AG10803 (cell line): Measurements from ENCODE around the gene KRT80.

Experiments used
- DNase-seq: peaks from one replicate; pipeline ENCODE4 v3.0.0; 2010; ENCODE audit warnings: low read depth
- H3K4me3 ChIP-seq: 2 replicates; pipeline ENCODE4 v1.5.1; 2011; ENCODE audit warnings: mild to moderate bottlenecking, low read length, control low read depth
- TF ChIP-seq, protein P1 (sequence below): conservative IDR thresholded peaks from 2 replicates; pipeline ENCODE4 v1.5.1; 2011; ENCODE audit warnings: mild to moderate bottlenecking, low read length, control low read depth, inconsistent platforms

KRT80 gene

DNA sequence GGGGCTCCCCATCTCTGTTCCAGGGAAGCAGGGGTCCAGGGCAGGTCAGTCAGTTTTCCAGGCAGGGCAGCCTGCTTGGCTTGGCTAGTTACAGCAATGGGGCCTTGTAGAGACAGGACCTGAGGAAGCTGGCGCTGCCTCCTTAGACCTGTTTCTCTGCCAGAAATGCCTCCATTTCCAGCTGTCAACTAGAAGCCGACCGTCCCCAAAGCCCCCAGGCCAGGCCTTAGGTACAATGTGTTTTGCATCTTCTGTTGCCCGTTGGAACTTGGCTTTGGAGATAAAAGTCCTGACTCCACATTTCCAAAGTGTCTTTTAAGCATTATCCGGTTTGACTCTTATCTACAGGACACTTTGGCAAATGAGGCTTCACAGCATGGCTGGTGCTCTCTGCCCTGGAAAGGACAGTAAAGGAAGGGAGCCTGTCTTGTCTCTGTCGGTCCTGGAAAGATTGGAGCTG is 42.6 kb downstream of the KRT80 start:
- no peak overlapping the region for H3K4me3 ChIP-seq
- no peak for DNase-seq
- TF ChIP-seq, protein P1, sequence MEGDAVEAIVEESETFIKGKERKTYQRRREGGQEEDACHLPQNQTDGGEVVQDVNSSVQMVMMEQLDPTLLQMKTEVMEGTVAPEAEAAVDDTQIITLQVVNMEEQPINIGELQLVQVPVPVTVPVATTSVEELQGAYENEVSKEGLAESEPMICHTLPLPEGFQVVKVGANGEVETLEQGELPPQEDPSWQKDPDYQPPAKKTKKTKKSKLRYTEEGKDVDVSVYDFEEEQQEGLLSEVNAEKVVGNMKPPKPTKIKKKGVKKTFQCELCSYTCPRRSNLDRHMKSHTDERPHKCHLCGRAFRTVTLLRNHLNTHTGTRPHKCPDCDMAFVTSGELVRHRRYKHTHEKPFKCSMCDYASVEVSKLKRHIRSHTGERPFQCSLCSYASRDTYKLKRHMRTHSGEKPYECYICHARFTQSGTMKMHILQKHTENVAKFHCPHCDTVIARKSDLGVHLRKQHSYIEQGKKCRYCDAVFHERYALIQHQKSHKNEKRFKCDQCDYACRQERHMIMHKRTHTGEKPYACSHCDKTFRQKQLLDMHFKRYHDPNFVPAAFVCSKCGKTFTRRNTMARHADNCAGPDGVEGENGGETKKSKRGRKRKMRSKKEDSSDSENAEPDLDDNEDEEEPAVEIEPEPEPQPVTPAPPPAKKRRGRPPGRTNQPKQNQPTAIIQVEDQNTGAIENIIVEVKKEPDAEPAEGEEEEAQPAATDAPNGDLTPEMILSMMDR = no peak

DNA sequence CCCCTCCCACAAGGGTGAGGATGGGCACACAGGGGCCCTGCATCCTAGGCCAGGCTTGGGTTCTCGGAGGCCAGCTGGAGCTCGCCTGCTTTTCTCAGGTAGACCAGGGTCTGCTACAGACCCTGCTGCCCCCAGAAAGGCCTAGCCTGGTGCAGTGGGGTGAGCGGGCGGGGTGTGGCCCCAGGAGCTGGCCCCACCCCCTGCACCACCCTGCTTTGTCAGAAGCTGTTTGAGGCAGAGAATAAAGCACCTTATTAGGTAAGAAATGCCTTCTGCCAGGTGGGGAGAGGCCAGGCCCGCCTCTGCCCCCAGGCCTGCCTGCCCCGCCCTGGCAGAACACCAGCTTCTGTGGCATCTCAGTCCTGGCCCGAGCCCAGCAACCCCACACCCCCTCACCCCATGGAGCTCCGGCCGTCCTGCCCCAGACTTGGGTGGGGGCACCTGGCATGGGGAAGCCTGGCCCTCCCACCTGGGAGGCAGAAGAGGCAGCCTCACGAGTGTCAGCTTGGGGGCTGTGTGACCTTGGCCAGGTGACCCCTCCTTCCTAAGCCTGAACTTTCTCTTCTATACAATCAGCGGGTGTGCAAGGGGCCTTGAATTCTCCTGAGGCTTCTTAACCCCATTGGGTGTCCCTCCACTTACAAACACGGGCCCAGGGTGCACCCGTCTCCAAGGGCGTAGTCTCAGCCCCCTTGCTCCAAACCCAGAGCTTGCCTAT is 43.2 kb downstream of the KRT80 start:
- no peak overlapping the region for H3K4me3 ChIP-seq
- TF ChIP-seq, protein P1 = no peak
- no peak for DNase-seq

DNA sequence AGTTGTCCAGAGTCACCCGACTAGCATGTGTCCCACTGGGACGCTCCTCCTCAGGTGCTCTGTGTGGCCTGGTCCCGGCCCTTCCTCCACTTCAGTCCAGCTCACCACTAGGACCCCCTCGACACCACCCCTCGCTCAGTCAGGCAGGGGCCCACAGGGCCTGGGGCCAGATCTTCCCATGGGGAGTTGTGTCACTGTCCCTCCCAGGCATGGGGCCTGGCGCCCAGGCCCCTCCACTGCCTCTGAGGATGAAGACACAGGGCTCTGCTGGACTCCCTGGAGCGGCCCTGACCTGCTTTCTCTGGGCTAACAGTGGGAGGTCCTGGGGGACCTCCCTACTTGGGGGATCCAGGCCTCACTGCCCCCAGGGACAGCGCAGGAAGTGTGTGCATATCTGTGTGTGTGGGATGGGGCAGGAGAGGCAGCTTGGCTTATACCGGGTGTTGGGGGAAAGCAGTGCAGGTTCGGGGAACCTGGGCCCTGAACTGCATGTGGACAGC is 43.8 kb downstream of the KRT80 start:
- TF ChIP-seq, protein P1 = no peak
- H3K4me3 ChIP-seq = no peak overlapping the region
- no peak for DNase-seq

DNA sequence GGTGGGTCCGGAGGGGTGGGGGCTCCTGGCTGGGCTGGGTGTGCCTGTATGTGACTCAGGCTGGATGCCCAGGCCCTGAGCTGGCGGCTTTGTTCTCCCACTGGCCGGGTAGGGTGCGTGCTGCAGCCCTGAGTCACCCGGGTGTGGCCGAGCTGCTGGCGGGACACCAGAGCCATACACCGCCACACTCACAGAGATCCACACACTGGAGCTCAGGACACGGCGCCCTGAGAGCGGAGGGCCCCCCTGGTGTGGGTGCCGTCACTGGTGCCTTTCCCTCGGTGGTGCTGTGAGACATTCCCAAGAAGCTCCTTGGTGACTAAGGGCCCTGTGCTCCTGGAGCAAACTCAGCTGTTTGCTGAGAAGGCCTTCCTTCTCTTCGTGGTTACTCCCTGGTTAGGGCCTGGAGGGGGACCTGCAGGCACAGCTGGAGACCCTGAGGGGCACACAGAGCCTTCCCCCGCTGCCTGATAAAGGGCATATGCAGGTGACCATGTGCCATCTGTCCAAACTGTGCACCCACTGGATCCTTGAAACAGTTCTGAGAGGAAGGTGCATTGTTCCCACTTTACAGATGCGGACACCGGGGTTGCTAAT is 44.3 kb downstream of the KRT80 start:
- no peak overlapping the region for H3K4me3 ChIP-seq
- TF ChIP-seq, protein P1 = no peak
- peak; percentile 100 for DNase-seq

DNA sequence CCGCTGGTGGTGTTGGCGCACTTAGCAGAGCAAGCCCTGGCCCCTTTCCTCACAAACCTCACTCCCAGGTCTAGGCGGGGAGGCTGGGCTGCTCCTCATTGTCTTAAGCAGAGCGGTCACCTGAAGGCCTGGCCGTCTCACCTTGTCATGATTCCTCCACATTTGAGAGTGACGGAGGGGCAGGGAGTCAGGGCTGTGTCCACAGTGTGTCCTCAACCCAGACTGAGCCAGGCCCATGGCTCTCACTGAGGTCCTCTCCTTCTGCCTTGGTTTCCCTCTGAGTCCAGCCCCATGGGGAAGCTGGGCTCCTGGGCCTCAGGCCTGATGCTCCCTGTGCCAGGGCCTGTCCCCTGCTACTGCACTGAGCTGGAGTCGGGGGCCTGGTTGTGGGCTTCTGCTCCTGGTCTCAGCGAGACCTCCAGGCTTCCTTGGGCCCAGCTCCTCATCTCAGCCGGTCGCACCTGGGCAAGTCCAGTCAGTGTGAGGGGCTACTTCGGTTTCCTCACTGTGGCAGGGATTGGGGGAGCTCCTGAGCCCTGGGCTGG is 44.9 kb downstream of the KRT80 start:
- TF ChIP-seq, protein P1 = no peak
- H3K4me3 ChIP-seq = peak overlapping the region; percentile 12; the same call in 1 of the 2 replicates
- DNase-seq = no peak

DNA sequence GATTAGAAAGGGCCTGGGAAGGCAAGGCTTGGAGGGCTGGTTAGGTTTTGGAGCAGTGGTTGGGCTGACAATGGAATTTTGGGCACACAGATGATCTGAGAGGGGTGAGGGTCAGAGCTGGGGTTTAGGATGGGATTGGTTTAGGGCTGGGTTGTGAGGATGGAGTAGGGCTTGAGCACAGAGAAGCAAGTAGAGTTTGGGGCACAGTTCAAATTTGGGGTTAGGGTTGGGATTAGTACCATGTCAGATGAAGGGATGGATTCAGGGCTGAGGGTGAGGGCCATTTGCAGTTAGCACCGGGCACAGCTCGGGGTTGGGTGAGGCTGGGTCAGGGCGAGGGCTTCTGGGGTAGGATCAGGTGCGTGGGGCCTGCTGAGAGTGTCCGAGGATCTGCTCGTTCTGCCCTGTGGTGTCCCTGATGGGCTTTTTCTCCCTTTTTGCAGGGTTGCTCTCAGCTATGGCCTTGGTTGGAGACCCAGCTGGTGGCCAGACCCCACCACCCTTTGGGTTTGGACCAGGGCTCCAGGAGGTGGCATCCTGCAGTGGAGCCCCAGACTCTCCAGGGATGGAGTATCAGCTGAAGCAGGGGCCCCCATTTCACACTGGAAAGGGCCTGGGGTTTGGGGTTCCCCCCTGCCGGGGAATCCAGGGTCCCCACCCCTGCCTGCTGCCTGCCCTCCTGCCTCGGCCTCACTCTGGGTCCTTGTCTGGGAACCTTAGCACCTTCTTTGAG is 45.6 kb downstream of the KRT80 start:
- H3K4me3 ChIP-seq = no peak overlapping the region
- DNase-seq = no peak
- TF ChIP-seq, protein P1 = no peak
